ENCODE measurements around the gene BRD2. TPM values are rescaled to one million over a fixed set of nuclear protein-coding genes. Genes with fewer than 3 reads are reported as not detected.
A peak's percentile ranks its signal among the peaks of the same experiment; 100 is the strongest.

BRD2 gene
- total and polyA plus RNA-seq, 9 of the 15 experiments (the other 6 are each of a cell fraction or from before 2014, with no cell fraction given): 19.0 to 252 (median 181) TPM

DNA sequence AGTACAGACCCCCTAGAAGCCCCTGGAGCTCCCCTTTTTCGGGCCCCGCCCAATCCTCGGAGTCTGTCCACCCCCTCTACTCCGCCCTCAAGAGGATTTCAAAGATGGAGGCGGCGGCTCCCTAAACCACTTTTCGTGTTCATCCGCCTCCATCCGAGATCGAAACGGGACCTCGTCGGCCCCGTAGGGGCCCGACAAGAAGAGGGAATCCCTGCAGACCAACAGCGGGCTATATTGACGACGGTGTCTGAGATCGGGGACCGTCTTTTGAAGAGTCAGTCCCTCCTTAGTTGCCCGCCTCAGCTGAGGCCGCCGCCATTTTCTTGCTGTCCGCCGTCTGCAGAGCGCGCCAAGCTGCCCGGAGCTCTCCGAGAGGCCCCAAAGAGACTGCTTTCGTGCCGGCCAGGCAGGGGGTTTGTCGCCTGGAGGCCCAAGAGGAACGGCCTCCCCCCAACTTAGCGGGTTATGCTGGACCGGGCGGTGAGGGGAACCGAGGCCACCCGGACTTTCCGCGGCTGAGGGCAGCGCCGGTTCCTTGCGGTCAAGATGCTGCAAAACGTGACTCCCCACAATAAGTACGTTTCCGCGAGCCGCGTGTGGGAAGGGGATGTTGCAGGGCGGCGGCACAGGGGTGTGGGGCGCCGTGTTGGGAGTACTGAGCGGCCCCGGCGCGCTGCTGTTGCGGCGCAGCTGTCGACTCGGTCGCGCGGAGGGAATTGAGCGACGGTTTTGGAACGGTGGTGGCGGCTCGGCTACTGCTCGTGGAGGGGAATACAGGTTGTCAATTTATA, 4.2 kb downstream of the BRD2 start (continued):
- TF ChIP-seq, protein P1, sequence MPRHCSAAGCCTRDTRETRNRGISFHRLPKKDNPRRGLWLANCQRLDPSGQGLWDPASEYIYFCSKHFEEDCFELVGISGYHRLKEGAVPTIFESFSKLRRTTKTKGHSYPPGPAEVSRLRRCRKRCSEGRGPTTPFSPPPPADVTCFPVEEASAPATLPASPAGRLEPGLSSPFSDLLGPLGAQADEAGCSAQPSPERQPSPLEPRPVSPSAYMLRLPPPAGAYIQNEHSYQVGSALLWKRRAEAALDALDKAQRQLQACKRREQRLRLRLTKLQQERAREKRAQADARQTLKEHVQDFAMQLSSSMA (CRISPR knock-in tag; IDR thresholded peaks at IDR 0.05): peak; percentile 76
- TF ChIP-seq, protein P2, sequence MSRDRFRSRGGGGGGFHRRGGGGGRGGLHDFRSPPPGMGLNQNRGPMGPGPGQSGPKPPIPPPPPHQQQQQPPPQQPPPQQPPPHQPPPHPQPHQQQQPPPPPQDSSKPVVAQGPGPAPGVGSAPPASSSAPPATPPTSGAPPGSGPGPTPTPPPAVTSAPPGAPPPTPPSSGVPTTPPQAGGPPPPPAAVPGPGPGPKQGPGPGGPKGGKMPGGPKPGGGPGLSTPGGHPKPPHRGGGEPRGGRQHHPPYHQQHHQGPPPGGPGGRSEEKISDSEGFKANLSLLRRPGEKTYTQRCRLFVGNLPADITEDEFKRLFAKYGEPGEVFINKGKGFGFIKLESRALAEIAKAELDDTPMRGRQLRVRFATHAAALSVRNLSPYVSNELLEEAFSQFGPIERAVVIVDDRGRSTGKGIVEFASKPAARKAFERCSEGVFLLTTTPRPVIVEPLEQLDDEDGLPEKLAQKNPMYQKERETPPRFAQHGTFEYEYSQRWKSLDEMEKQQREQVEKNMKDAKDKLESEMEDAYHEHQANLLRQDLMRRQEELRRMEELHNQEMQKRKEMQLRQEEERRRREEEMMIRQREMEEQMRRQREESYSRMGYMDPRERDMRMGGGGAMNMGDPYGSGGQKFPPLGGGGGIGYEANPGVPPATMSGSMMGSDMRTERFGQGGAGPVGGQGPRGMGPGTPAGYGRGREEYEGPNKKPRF (IDR thresholded peaks at IDR 0.05; ENCODE audit: low read depth, low read length): no peak
- TF ChIP-seq NR4A1 (CRISPR knock-in tag; IDR thresholded peaks at IDR 0.05) (no peak), NR4A1 (tag; IDR thresholded peaks at IDR 0.05) (0 out of 2 replicates have a peak, but pooled peaks have one; percentile 2), TRIM28 (IDR thresholded peaks at IDR 0.05) (0 out of 2 replicates have a peak, but pooled peaks have one; percentile 39), SIN3A (IDR thresholded peaks at IDR 0.05; ENCODE audit: borderline replicate concordance in 2 of 2, control insufficient read depth in 1 of 2, low read depth in 2 of 2, low read length in 2 of 2) (peak; percentile 39 to 76; a peak in 2 of 4 replicates), HNRNPL (IDR thresholded peaks at IDR 0.05; ENCODE audit: low read depth, low read length) (no peak), KHSRP (IDR thresholded peaks at IDR 0.05) (no peak), MECOM (CRISPR knock-in tag; IDR thresholded peaks at IDR 0.05) (0 out of 2 replicates have a peak, but pooled peaks have one; percentile 45), PTRF (tag; IDR thresholded peaks at IDR 0.05) (no peak), NCOA6 (IDR thresholded peaks at IDR 0.05) (no peak), FIP1L1 (IDR thresholded peaks at IDR 0.05; ENCODE audit: low read depth, low read length, poor library complexity, severe bottlenecking) (peak; percentile 99), SMAD3 (CRISPR knock-in tag; conservative IDR thresholded peaks at IDR 0.05) (no peak; the same call in 1 of the 2 replicates), POLR2B (IDR thresholded peaks at IDR 0.05; ENCODE audit: low read depth, partially characterized antibody) (peak; percentile 17), SAFB (IDR thresholded peaks at IDR 0.05; ENCODE audit: borderline replicate concordance, low read depth, low read length) (0 out of 2 replicates have a peak, but pooled peaks have one; percentile 53), BRD9 (IDR thresholded peaks at IDR 0.05; ENCODE audit: low read depth, partially characterized antibody) (peak; percentile 97), NONO (IDR thresholded peaks at IDR 0.05; ENCODE audit: low read depth in 2 of 2, low read length in 1 of 2) (peak in 1 of 2 experiments; percentile 54; a peak in 1 of 4 replicates), KLF1 (tag; IDR thresholded peaks at IDR 0.05) (no peak; the same call in 1 of the 2 replicates)
- TF ChIP-seq, protein P3, sequence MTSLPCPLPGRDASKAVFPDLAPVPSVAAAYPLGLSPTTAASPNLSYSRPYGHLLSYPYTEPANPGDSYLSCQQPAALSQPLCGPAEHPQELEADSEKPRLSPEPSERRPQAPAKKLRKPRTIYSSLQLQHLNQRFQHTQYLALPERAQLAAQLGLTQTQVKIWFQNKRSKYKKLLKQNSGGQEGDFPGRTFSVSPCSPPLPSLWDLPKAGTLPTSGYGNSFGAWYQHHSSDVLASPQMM (CRISPR knock-in tag; IDR thresholded peaks at IDR 0.05): no peak
- TF ChIP-seq, protein P4, sequence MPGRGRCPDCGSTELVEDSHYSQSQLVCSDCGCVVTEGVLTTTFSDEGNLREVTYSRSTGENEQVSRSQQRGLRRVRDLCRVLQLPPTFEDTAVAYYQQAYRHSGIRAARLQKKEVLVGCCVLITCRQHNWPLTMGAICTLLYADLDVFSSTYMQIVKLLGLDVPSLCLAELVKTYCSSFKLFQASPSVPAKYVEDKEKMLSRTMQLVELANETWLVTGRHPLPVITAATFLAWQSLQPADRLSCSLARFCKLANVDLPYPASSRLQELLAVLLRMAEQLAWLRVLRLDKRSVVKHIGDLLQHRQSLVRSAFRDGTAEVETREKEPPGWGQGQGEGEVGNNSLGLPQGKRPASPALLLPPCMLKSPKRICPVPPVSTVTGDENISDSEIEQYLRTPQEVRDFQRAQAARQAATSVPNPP (IDR thresholded peaks at IDR 0.05; ENCODE audit: borderline replicate concordance, insufficient read depth, insufficient read length): no peak
- TF ChIP-seq, protein P5, sequence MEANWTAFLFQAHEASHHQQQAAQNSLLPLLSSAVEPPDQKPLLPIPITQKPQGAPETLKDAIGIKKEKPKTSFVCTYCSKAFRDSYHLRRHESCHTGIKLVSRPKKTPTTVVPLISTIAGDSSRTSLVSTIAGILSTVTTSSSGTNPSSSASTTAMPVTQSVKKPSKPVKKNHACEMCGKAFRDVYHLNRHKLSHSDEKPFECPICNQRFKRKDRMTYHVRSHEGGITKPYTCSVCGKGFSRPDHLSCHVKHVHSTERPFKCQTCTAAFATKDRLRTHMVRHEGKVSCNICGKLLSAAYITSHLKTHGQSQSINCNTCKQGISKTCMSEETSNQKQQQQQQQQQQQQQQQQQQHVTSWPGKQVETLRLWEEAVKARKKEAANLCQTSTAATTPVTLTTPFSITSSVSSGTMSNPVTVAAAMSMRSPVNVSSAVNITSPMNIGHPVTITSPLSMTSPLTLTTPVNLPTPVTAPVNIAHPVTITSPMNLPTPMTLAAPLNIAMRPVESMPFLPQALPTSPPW (CRISPR knock-in tag; IDR thresholded peaks at IDR 0.05): no peak

All from K562 (cell line).